ENCODE measurements around the gene ZPBP2. TPM values are rescaled to one million over a fixed set of nuclear protein-coding genes. Genes with fewer than 3 reads are reported as not detected.
"Not testable (repeated sequence)": the region's sequence is repeated elsewhere in the genome, so short reads cannot be mapped to it uniquely, and the experiment has no call there.

ZPBP2 gene
- total RNA-seq, 1 donor from 2014 or later = not detected

DNA sequence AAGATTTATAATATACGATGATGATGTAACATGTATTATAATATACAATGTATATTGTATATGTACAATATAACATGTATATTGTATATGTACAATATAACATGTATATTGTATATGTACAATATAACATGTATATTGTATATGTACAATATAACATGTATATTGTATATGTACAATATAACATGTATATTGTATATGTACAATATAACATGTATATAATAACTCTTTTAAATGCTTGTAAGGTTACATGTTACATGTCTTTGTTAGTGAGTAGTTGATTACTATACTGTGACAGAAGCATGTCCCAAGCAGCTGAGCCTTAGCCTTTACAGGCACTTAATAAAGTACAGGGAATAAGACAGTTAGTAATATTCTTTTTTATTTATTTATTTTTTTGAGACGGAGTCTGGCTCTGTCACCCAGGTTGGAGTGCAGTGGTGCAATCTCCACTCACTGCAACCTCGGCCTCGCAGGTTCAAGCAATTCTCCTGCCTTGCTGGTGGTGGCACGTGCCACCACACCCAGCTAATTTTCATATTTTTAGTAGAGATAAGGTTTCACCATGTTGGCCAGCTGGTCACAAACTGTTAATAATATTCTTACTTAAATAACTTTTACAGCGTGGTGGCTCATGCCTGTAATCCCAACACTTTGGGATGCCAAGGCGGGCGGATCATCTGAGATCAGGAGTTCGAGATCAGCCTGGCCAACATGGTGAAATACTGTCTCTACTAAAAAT, 11.9 kb upstream of the ZPBP2 start:
- DNase-seq (ENCODE audit: low read depth) = not testable (repeated sequence)

DNA sequence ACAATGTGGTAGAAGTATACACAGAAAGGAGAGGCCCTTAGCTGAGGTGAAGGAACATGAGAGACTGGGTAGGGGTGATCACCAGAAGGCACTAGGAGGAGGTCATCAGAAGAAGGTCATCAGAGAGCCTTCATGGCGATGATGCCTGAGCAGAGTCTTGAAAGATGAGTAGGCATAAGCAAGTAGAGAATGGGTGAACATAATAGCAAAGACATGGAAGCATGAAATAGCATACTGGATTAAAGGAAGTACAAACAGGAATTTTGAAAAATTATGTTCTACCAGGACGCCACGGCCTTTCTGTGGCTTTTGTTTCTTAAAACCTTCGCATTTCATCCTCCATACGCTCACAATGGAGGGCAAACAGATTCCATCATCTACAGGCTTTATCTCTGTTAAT, 6.8 kb upstream of the ZPBP2 start:
- DNase-seq (ENCODE audit: low read depth) = no peak

DNA sequence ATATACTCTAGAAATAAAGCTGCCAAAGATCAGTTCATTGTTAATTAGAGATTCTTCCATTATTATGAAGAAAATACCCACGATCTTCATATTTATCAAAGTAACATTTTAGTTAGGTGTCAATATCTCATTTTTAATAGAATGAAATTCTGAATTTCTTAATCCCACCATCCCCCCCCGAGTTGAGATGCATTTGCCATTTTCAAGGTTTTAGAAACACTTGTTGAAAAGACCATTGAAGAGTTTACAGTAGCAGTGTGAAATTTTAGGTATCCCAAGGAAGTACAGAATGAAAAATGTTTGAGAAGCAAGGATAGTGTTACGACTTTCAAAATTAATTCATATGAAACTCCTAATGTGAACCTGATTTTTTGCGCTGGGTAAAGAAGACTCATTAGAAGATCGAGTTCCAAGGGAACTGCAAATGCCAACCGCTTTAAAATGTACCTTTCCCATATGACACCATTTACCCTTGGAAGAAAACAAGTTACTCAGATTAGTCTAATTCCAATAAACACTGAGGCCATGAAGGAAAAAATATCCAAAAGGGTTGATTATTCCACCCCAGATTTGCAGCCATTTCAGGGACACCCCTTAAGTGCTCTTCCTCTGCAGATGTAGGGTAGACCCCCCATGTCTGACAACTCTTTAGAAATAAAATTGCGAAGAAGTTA, 4.6 kb upstream of the ZPBP2 start:
- no peak for DNase-seq (ENCODE audit: low read depth)

DNA sequence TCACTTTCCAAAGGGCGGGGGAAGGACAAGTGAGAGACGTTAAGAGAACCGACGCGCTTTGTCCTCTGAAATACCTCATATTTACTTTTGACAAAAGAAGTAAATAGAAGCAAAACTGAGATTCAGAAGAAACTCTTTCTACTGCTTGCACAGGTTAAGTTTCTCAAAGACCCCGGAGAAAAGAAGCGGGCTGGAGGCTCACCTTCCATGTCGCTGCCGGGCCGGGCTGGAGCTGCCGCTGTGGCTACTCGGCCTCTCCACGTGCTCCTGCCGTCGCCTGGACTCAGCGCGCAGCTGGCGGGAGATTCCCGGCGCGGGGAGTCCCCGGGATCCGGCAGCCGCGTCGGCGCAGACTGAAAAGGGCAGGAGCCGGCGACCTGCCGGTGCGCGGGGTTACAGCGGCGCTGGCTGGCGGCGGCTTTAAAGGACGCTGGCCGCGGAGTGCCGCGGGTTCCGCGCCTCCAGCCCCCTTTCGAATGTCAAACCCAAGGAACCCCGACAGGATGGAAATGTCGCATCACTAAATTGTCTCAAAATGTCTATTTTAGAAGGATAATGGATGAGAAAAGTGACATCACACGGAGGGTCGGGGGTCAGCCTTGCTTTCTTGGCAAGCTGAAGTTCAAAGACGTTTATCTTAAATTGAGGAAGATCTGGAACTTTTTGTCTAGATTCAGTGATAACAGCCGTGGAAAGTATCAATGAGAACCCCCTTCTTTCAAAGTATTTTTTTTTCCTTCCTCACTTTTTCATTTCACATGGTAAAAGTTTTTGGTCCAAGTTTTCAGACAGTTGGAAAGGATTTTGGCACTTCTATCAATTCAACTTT, 3.9 kb upstream of the ZPBP2 start, which contains the start of gene IKZF3:
IKZF3 (minus strand) TSS at position 395 of the 829 bp plus-strand sequence; CDS start at position 209, 186 bp downstream.
- DNase-seq (ENCODE audit: low read depth) = peak; percentile 26

DNA sequence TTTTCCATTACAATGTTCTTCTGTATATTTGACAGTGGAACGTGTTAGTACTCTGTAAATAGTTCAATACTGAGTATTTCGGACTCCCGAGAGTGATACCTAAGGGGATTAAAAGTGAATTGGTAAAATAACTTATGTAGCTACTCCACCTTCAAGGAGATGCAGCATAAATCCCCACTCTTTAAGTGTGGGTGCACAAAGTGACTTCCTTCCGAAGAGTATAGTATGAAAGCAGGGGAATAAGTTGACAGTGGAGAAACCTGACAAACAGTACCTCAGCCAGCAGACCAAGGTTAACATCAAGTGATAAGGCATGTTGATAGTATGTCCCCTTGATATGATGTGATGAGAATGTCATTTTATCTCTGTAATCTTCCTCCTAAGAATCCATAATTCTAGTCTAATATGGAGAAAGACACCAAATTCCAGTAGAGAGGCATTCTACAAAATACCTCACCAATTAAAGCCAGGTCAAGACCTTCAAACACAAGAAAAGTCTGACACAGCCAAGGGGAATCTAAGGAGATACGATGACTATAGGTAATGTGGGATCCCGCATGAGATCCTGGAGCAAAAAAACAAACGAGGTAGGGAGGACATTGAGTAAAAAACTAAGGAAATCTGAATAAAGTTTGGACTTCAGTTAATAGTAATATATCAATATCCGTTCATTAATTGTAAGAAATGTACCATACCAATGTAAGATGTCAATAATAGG, 1.8 kb upstream of the ZPBP2 start:
- DNase-seq (ENCODE audit: low read depth) = no peak

DNA sequence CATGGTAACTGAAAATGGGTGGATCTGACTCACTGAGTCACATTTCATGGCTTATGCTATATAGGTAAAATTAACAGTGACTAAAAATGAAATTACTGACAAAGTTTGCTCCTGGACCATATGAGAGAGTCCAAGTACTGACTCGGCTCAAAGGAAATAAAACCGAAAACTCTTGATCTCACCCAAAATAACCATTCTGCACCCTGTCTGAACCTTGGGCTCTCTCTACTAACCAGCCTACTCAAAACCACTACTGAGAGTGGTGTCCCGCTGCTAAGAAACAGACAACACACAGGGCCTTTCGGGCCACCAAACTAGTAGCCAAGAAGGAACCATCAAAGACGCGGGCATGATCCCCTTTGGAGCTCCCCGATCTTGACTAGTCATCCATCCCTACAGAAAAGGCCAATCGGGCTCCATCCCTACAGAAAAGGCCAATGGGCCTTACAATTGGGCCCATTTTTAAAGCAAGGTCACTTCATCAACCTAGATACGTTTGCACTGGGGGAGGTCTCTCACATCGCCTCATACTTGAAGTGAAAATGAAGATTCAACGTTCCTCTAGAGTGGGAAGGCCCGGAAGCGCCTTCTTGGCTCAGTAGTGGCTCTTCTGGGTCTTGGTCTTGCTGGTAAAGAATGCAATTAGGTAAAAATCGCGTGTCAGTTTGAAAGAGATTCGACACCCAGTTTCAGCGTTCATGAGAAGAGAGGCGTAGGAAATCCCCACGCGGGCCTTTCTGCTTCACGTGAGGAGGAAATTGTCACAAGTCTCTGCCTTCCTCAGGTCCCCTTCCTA, 720 bp upstream of the ZPBP2 start:
- DNase-seq (ENCODE audit: low read depth) = no peak

DNA sequence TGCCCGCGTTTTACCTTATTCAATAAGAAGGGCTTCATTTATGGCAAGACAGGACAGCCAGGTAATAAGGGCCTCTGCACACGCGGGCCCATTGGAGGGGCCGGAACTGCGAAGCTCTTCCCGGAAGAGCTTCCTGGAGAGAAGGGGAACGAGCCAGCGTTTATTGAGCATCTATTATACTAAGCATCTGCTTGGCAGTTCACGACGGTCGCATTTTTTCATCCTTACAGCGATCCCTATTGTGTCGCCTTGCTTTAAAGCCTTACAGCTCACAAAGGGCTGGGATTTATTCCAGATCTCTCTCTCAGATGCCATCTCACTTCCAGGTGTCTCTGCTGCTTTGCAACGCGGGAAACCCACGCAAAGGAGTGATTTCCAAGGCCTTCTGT, 546 bp downstream of the ZPBP2 start:
- DNase-seq (ENCODE audit: low read depth) = no peak

DNA sequence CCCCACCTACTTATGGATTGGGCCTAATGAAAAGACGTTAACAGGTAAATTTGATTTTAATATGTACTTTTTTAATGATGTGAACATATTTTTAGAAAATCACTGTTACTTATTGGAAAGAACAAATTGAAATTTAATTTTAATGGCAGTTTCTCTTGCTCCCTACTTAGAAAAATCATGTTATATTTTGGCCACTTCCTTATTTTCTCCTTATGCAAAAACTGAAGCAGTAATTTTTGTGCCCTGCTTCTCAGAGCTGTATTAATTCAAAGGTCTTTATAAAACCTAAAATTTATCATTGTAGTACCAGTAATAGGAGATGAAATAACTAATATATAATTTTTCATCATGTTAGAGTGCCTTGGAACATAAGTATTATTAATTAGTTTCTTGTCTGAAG, 2.8 kb downstream of the ZPBP2 start:
- no peak for DNase-seq (ENCODE audit: low read depth)

DNA sequence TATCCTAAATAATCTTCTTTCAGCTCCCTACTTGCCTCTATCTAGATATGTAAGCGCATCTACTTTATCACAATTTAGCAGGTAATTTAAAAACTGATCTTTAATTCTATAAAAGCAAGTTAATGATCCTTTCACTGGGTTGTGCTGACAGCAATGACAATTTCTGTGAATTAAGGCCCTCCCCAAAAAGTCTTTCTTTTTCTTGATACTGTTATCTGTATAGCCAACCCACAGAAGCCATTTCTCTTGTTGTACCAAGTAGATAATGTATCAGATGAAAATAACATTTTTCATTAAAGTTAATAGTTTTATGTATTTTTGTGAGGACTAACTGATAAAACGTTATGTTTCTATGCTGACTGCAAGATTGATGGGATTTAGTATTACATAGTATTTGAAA, 3.8 kb downstream of the ZPBP2 start:
- no peak for DNase-seq (ENCODE audit: low read depth)

DNA sequence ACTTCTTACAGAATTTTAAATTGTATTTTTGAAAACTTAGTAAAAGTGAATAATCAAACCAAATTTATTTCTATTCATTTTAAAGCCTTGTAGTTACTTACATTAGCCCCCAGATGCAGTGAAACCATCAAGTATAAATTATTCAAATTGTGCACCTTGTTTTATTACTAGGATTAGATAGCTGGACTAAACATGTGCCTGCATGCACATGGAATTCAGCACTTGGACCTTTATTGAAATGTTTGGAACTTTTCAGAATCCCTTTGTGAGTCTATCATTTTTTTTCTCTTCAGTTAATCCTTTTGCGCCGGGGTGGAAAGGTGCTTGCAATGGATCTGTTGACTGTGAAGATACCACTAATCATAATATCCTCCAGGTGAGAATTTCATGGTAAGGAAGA, 4.7 kb downstream of the ZPBP2 start:
- DNase-seq (ENCODE audit: low read depth) = peak; percentile 16

DNA sequence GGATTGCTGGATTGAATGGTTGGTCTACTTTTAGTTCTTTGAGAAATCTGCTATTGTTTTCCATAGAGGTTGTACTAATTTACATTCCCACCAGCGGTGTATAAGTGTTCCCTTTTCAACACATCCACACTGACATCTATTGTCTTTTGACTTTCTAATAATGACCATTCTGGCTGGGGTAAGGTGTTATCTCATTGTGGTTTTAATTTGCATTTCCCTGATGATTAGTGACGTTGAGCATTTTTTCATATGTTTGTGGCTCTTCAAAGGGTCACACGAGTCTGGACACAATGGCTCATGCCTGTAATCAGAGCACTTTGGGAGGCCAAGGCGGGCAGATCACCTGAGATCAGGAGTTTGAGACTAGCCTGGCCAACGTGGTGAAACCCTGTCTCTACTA, 18.1 kb downstream of the ZPBP2 start:
- not testable (repeated sequence) for DNase-seq (ENCODE audit: low read depth)

DNA sequence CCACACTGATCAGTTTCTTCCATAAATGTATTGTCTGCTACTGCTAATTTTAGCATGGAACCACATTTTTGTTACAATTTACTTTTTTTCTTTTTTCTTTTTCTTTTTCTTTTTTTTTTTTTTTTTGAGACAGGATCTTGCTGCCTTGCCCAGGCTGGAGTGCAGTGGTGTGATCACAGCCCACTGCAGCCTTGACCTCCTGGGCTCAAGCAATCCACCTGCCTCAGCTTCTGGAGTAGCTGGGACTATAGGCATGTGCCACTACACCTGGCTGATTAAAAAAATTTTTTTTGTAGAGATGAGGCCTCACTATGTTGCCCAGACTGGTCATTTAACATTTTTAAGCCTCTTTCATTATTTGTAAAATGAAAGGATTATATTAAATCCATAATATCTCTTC, 19.1 kb downstream of the ZPBP2 start:
- DNase-seq (ENCODE audit: low read depth) = no peak

DNA sequence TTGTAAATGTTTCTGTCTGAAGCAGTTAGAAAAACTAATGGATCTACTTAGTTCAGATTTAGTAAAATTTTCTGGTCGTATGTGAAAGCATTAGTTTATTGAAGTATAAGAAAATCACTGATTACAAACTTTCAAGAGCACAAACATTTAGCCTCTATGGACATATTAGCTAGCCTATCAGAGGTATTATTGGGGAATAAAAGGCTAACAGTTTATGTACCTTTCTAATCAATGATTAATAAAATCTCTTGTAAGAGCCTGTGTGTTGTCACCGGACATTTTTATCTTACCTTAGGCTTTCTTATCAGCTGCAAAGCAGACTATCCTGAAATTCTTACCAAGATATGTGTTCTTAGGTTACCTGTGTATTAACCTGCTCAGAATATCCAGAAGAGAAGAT, 21.2 kb downstream of the ZPBP2 start:
- DNase-seq (ENCODE audit: low read depth) = no peak

DNA sequence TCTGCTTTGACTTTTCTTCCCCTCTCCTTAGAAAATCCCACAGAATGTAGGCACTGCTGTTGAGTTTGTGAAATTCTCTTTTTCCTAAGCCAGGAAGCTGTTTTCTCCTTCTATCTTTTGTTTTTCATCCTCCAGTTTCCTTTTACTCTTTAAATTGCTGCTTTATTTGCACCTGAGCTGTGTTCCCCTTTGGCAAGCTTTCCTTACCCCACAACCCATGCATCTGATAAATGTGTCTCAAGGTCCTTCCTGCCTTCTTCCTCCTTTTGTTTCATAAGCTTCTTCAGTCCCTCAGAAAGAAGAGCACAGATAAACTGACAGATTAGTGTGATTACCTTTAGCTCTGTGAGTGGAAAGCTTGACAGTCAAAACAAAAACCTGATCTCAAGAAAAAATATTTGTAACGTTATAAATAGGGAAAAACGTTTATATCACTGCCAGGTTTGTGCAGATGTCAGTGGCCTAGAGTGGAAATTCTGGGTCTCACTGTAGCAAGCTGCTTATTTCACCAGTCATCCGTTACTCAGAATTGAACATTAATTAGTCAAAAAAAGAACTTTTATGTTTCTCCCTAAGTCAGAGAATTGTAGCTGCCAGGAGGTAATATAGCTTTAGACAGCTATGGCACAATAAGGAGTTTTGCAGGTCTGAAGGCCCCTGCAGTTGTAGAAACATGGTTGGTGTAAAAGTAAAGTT, 26.8 kb downstream of the ZPBP2 start:
- no peak for DNase-seq (ENCODE audit: low read depth)

DNA sequence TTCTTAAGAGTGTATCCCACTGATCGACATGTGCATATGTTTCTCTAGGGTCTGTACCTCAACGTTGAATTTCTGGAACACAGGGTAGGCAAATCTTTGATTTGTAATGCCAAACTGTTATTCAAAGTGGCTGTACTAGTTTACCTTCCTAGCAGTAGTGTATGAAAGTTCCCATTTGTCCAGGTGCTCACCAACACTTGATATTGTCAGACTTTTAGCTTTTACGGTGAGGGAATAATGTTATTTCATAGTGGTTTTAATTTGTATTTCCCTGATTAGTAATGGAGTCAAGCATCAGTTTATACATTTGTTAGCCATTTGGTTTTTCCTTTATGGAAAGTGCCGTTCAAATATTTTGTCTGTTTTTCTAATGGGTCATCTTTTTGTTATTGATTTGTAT, 30.1 kb downstream of the ZPBP2 start:
- no peak for DNase-seq (ENCODE audit: low read depth)

DNA sequence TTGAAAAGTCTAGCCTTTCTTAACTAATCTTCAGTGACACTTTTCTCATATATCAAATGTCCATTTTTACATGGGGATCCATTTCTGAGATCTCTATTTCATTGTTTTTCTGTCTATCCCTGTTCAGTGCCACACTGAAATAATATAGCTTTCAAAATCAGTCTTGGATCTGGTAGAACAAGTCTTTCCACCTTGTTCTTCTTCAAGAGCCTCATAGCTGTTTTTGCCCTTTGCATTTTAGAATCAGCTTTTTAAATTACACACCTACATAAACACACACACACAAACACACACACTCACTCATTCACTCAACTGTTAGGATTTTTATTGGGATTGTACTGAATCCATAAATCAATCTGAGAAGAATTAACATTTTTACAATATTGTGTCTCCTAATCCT, 31.2 kb downstream of the ZPBP2 start:
- no peak for DNase-seq (ENCODE audit: low read depth)

DNA sequence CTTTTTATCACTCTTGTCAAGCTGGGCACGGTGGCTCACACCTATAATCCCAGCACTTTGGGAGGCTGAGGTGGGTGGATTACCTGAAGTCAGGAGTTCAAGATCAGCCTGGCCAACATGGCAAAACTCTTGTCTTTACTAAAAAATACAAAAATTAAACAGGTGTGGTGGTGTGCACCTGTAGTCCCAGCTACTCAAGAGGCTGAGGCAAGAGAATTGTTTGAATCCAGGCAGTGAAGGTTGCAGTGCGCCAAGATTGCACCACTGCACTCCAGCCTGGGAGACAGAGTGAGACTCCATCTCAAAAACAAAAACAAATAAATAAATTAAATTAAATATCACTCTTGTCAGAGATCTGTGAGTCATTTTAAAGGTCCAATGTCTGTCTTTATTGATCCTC, 34.0 kb downstream of the ZPBP2 start:
- not testable (repeated sequence) for DNase-seq (ENCODE audit: low read depth)

DNA sequence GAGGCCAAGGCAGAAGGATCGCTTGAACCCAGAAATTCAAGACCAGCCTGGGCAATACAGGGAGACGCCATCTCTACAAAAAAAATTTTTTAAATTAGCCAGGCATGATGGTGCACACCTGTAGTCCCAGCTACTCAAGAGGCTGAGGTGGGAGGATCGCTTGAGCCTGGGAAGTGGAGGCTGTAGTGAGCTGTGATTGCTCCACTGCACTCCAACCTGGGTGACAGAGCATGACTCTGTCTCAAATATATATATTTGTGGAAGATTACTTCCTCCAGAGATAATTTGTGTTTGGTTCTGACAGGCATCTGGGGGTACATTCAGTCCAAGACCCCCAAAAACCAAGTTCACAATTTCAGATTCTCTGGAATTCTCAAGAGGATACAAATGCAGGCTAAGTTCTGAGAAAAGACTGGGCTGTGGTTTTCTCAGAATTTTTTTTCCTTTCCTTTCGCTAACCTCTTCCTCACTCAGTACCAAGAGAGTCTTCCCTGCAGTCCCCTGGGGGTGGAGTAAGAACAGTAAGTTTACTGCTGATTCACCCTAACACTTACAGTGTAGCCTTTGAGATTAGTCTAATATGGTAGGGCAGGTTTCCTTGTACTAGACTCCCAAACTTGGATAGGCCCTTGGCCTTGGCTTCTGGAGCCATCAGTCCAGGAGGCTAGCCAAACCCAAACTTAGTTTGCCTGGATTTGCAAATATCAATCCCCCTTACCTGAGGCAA, 35.3 kb downstream of the ZPBP2 start:
- DNase-seq (ENCODE audit: low read depth) = no peak

DNA sequence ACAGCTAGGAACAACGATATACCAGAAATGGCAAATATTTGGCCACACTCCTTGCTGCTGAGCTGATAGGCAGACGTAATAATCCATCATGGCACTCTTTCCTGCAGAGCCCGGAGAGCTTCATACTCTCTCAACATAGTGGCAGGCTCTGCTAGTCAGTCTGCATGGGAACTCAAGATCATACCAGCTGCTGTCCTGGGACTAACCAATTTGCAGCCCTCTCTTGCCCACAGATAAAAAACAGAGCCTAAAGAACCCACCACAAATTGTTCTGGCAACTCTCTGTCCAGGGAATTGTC, 36.9 kb downstream of the ZPBP2 start:
- no peak for DNase-seq (ENCODE audit: low read depth)

DNA sequence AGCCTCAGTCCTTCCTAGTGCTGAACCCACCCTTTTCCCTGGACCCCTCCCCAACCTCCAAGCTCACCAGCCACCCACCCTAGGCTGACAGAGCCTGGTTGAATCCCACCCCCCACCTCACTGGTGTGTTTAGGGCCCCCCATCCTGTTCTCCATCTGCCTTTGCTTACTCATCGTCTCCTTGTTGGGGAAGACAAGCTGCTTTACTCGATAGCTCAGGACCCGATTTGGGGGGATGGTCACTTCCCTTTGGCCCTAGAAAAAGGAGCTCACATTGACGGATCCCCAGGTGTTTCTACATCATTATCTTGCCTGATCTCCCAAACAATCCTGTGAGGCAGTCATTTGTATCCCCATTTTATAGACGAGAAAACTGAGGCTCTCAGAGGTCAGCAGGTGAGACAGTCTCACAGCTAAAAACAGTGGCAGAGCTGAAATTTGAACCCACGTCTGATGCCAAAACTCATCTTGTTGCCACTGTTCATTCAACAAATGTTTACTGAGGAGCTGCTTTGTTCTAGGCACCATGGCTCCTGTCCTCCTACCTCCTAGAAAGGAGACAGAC, 40.9 kb downstream of the ZPBP2 start:
- DNase-seq (ENCODE audit: low read depth) = no peak

Data from renal cortical epithelial cell (primary cell).